ENCODE results near the gene B4GALT5. TPM values are rescaled to one million over a fixed set of nuclear protein-coding genes. Genes with fewer than 3 reads are reported as not detected.

The B4GALT5 gene
- total RNA-seq, 1 experiment from 2014 or later: 92.5 TPM

DNA sequence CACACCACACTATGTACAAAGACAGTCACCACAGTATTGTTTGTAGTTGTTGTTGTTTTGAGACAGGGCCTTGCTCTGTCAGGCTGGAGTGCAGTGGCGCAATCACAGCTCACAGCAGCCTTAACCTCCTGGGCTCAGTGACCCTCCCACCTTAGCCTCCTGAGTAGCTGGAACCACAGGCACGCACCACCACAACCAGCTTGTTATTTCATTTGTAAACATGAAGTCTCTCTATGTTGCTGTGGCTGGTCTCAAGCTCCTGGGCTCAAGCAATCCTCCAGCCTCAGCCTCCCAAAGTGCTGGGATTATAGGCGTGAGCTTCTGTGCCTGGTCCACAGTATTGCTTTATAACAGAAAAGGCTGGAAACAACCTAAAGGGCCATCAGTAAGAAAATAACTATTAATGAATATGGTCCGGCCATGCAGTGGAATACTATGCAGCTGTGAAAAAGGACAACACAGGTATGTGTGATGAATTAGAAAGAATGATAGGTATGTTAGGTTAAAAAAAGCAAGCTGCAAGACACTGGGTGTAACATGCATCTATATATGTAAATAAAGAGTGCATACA, 115.8 kb downstream of the B4GALT5 start:
- H3K79me2 ChIP-seq (ENCODE audit: insufficient read depth, low read length): no peaks in the 10 kb centered on the region
- DNase-seq (ENCODE audit: low read depth, low spot score) (no peak), ATAC-seq (no peak)
- ChIA-PET POLR2A (no interaction called here), CTCF (no interaction called here), RAD21 (ENCODE audit: low non-redundant PET in 1 of 2, low total read pairs in 2 of 2, uncharacterized antibody in 2 of 2, unreplicated experiment in 2 of 2) (no interaction called here)
- H3K27me3 ChIP-seq (ENCODE audit: insufficient read depth, low read length): no peaks in the 10 kb centered on the region
- H3K4me1 ChIP-seq (ENCODE audit: control insufficient read depth in 1 of 2, insufficient read depth in 2 of 2, low read length in 2 of 2): peaks cover 17 to 36% of the 10 kb centered on the region in 2 experiments
- BruUV-seq (replicated peaks): no TSS peak
- H3K9me3 ChIP-seq (ENCODE audit: control insufficient read depth in 1 of 2, insufficient read depth in 1 of 2, low read depth in 1 of 2, low read length in 2 of 2): no peaks in the 10 kb centered on the region
- H3K4me3 ChIP-seq (replicated peaks in 1 of 2; ENCODE audit: low read depth in 1 of 2, low read length in 2 of 2): no peak overlapping the region
- H3K9me2 ChIP-seq (ENCODE audit: insufficient read depth): no peaks in the 10 kb centered on the region
- TF ChIP-seq POLR2AphosphoS5 (IDR thresholded peaks at IDR 0.05; ENCODE audit: low read depth, low read length) (no peak), FOSL1 (IDR thresholded peaks at IDR 0.05; ENCODE audit: low read depth) (no peak), SRF (IDR thresholded peaks at IDR 0.05; ENCODE audit: low read depth) (no peak), ZFX (IDR thresholded peaks at IDR 0.05) (no peak), ZNF274 (IDR thresholded peaks at IDR 0.05; ENCODE audit: low read depth, low read length) (no peak), CEBPB (IDR thresholded peaks at IDR 0.05; ENCODE audit: low read depth) (no peak), TCF7L2 (IDR thresholded peaks at IDR 0.05; ENCODE audit: borderline replicate concordance, extremely low read depth, insufficient read depth, insufficient read length) (no peak), YY1 (IDR thresholded peaks at IDR 0.05; ENCODE audit: extremely low read depth, insufficient replicate concordance, low read depth, low read length) (no peak), CBX3 (IDR thresholded peaks at IDR 0.05; ENCODE audit: low read depth) (no peak), SIN3A (IDR thresholded peaks at IDR 0.05; ENCODE audit: low read depth) (no peak), EGR1 (IDR thresholded peaks at IDR 0.05; ENCODE audit: low read depth) (no peak), SP1 (IDR thresholded peaks at IDR 0.05; ENCODE audit: low read depth) (no peak), RAD21 (IDR thresholded peaks at IDR 0.05; ENCODE audit: low read depth) (no peak)
- TF ChIP-seq, protein P1, sequence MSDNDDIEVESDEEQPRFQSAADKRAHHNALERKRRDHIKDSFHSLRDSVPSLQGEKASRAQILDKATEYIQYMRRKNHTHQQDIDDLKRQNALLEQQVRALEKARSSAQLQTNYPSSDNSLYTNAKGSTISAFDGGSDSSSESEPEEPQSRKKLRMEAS (IDR thresholded peaks at IDR 0.05): no peak
- TF ChIP-seq, protein P2, sequence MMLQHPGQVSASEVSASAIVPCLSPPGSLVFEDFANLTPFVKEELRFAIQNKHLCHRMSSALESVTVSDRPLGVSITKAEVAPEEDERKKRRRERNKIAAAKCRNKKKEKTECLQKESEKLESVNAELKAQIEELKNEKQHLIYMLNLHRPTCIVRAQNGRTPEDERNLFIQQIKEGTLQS (IDR thresholded peaks at IDR 0.05): no peak
- no peak overlapping the region for H3K4me2 ChIP-seq (ENCODE audit: low read length)
- intact Hi-C loops (cut with micrococcal nuclease): no loop called here
- no peaks in the 10 kb centered on the region for H3K36me3 ChIP-seq (ENCODE audit: control insufficient read depth in 1 of 2, insufficient read depth in 2 of 2, low read length in 2 of 2)
- H4K20me1 ChIP-seq (ENCODE audit: insufficient read depth): no peaks in the 10 kb centered on the region
- no peak overlapping the region for H2AFZ ChIP-seq (ENCODE audit: low read depth, low read length, poor library complexity, severe bottlenecking)
- no peak overlapping the region for H3K9ac ChIP-seq (ENCODE audit: low read length)
- H3K27ac ChIP-seq (ENCODE audit: low read depth, low read length): no peak overlapping the region
